ENCODE data around the gene MBD3L2B.

The MBD3L2B gene

DNA sequence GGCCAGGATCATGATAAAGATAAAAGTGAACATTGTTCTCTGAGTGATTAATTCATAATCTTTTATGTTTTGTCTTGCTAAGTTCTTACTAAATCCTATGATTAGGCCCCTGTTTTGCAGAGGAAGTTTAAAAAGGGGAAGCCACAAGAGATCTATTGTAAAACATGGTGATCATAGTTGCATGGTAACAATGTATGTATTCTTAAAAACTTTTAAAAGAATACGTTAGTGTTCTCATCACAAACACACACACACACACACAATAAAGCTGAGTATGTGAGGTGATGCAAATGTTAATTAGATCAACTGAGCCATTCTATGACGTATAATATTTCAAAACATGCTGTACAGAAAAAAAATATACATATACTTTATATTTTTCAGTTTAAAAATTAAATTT, 51.2 kb downstream of the MBD3L2B start:
- peak; percentile 58 for DNase-seq
- in situ Hi-C loops (cut with MboI; ENCODE audit: low pct_unique_long_range_greater_than_20kb, low sequenced_read_pairs): no loop called here

GRCh38 chr19:6969490-6969889, 51.7 kb downstream of the MBD3L2B start:
- in situ Hi-C loops (cut with MboI; ENCODE audit: low pct_unique_long_range_greater_than_20kb, low sequenced_read_pairs): no loop called here
- no peak for DNase-seq

Data from KBM-7 (cell line).